Neural progenitor cell (in vitro differentiated cells): ENCODE data around the gene PIRT.

Source experiments
- CTCF ChIP-seq: fragments of 200-600 bp; sonication (generic); IDR thresholded peaks from 2 replicates; pipeline ENCODE4 v1.5.1; 2017; ENCODE audit warnings: antibody characterized with exemption, mild to moderate bottlenecking
- EZH2 ChIP-seq: fragments of 200-600 bp; sonication (generic); IDR thresholded peaks from 2 replicates; pipeline ENCODE4 v1.6.1; 2017; ENCODE audit warnings: antibody characterized with exemption, mild to moderate bottlenecking, moderate library complexity

- TF ChIP-seq CTCF (no peak), EZH2 (no peak)
Measured at GRCh38 chr17:10859051-10859450, 21.2 kb upstream of the PIRT start.
